ENCODE results near the gene INPP5F.

Gene INPP5F

DNA sequence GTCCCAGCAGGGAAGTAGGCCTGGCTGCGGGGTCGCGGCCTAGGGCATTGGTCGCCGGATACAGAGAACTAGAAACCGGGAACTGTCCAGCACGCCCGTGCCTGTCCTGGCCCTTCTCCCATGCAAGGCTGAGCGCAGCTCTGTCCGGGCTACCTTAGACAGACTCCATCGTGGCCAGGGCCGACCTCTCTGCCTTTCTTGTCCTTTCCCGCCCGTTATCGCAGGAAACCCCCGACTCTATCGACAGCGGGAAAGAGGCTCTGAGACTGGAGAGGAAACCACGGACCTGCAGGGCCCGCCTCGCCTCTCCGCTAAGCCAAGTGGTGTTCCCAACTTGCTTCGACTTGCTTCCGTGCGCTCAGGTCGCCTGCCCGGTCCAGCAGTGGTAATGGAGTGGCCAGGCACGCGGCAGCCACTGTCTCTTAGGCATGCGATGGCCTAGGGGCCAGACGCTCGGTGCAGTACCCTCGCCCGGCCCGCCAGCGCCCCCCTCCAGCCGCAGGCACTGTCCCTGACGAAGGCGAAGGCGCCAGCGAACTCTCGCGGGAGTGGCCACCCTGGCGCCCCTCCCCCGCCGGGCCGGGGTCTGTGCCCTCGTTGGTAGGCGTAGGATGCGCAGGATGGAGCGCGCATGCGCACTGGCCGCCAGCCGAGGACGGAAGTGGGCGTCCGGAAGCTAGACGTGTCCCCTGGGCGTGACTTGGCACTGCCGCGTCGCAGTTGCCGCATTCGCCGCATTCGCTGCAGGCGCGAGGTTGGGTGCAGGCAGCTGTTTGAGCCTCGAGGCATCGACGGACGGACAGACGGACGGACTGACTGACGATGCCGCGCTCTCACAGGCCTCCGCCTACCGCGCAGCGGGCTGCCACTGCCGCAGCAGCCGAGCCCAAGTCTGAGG lies 92.4 kb downstream of the INPP5F start:
- no peak for DNase-seq (ENCODE audit: low read depth)

DNA sequence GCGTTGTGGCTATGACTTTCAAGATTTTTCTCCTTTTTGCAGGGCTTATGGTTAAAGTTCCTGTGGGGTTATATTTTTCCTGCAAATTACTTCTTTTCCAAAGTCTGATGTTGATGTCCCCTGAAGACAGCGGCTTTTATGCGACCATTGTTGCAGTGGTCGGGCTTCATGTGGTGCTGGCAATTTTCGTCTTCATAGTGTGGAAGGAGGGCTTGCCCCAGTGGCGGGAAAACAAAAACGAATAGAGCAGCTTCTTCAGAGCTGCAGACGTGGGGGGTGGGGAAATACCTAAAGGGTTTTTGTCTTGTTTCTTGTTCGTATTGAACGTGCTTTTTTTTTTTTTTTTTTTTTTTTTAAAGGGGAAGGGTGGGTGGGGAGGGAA lies 93.0 kb downstream of the INPP5F start:
- no peak for DNase-seq (ENCODE audit: low read depth)

DNA sequence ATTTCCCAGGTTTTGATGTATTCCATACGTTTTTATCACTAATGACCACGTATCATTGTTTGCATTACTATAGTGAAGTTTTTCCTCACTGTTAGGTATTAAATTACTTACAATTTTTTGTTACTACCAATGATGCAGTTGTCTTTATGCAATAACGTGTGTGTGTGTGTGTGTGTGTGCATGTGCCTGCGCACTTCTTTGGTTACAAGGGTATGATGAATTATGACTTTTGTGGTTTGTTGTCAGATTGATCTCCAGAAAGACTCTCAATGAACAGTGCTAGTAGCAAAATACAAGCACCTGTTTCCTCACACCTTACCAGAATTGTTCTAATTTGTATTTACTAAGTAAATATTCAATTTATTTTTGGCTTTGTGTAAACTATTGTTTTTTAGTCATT lies 95.3 kb downstream of the INPP5F start:
- DNase-seq (ENCODE audit: low read depth): no peak

DNA sequence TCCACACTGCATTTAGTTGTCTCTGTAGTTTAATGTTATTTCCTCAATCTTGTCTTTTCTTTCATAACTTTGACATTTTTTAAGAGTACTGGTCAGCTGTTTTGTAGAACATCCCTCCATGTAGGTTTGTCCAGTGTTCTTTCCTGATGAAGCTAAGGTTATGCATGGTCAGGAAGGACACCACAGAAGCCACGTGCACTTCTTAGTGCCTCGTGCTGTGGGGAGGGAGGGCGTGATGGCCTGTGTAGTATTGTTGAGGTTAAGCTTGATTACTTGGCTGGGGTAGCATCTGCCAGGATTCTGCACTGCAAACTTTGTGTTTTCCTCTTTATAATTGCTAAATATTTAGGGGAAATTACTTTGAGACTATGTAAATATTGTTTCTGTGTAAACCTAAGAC lies 98.4 kb downstream of the INPP5F start:
- DNase-seq (ENCODE audit: low read depth): no peak

DNA sequence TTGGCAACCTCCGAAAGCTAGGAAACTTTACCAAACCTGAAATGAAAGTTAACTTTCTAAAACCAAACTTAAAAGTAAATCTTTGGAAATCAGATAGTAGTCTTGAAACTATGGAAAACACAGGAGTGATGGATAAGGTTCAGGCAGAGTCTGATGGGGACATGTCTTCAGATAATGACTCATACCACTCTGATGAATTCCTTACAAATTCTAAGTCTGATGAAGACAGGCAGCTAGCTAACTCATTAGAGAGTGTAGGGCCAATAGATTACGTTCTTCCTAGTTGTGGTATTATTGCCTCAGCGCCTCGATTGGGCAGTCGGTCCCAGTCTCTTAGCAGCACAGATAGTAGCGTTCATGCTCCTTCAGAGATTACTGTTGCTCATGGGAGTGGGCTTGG lies 100.9 kb downstream of the INPP5F start:
- no peak for DNase-seq (ENCODE audit: low read depth)

DNA sequence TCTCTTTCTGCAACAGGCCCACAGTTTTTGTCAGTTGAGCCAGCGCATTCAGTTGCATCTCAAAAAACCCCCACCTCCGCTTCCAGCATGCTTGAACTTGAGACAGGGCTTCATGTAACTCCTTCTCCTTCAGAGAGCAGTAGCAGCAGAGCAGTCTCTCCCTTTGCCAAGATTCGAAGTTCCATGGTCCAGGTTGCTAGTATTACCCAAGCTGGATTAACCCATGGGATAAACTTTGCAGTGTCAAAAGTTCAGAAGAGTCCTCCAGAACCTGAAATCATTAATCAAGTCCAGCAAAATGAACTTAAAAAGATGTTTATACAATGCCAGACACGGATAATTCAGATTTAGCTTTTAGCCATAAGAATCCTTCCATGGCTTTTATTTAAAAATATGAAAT lies 101.6 kb downstream of the INPP5F start:
- no peak for DNase-seq (ENCODE audit: low read depth)

DNA sequence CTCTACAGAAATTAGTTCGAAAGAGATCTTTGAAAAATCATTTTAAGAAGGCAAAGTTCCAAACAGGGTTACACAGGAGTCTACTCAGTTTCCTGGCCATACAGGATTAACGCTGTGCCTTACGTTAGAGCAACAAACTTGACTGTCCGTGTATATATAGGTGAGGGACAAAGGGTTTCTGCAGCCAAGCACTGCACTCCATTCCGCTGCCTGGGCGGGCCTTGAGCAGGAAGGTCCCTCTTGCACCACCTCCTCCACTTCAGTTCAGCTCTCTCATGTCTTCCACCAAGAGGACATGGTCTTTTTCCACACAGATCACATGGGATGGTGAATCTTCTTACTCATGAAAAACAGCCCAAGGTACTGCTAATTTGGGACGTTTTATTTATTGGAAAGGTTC lies 103.6 kb downstream of the INPP5F start:
- no peak for DNase-seq (ENCODE audit: low read depth)

DNA sequence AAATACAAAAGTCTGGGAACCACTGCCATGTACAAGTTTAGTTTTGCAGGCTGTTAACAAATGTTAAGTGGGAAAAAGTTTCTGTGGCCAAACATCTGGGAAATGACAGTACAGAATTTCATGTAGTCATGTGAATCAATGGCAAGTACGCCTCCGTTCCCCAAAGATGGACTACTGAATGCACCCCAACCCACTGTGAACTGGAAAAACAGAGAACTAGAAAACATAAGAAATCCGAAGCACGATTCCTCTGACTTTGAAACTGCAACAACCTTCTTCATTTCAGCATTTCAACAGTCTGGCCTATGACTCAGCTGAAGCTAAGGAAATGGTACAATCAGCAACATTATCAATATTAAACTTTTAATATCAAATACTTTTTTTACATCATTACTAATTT lies 105.0 kb downstream of the INPP5F start:
- DNase-seq (ENCODE audit: low read depth): no peak

DNA sequence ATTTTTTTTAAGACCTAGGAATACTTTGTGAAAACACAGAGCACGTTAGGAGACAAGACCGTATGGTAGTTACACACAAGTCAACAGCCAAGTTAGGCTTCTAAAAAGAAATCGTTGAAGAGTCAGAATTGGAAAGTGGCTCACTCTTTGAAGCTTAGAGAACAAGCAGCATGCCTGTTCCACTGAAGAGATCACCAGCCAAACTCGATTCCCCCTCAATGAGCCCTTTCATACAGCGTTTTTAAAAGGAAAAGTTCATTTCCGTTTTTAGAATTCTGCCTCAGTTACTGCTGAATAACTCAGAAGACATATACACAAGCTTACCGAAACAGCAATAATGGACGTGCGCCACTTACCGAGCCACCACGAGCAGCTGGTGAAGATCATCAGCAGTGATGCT lies 105.8 kb downstream of the INPP5F start:
- no peak for DNase-seq (ENCODE audit: low read depth)

DNA sequence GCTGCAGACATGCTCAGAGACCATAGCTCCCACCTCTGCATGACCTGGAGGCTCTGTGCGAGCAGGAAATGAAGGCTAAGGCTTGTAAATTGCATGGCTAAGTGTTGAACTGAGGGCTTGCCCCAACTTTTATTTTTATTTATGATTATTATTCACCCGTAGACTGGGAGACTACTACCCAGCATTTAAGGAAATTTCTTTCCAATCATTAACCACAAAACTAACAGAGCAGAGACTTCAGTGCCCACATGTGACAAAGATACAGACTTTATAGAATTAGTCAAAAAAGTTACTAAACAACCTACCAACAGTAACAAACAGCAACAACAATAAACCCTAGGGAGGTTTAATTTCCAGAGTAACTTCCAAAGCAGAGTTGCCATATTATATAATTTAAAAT lies 107.1 kb downstream of the INPP5F start:
- no peak for DNase-seq (ENCODE audit: low read depth)

DNA sequence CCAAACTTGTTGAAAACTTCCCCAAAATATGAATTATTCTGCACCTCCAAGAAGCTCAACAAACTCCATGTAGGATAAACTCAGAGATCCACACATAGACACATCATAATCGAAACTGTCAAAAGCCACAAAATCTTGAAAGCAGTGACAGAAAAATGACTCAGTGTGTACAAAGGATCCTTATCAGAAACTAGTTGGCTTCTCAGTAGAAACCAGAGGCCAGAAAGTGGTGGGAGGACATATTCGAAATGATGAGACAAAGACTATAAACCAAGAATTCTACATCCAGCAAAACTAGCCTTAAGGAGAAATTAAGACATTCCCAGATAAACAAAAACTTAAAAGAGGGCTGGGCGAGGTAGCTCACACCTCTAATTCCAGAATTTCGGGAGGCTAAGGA lies 108.3 kb downstream of the INPP5F start:
- no peak for DNase-seq (ENCODE audit: low read depth)

DNA sequence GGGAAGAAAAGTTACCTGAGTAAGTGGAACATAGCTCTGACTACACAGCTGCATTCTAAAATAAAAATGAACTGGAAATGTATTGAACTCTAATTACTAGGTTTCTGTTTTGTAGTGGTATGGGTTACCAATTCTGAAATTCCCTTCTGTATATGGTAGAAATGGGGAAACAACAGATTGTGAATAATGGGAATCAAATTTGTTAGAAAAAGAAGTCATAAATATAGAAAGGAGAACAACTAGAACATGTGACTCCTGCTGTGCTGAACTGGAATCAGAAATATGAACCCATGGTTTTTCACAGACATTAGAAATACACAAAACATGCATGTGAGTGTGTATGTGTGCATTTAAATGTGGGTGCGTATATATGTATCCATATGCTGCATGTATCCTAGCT lies 119.8 kb downstream of the INPP5F start:
- DNase-seq (ENCODE audit: low read depth): no peak

DNA sequence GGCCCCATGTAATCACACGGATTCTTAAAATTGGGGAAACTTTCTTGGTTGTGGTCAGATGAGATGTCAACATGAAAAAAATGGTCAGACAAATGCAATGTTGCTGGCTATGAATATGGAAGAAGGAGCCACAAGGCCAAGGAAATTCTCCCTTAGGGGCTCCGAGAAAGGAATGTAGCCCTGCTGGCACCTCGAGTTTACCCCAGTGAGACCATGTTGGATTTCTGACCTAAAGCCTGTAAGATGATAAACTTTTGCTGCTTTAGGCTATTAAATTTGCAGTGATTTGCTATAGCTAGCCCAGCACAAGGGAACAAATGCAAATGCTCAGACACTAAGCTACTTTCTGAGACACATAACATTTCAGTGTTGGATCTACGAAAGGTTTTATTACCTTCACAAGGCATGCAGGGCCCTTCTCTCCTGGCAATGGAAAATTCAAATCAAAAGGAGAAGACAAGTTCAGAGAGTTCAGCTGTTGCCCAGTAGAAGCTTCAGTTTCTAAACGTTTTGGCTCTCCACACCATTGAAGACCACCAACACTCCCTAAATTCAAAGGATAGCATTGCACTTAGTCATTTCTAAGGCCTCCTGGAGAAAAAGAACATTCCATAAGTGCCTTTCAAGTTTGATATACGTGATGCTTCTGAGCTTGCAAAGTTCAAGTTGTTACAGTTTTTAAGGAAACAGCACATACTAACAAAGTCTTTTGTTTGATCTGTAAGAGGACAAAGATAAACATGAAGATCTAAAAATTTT lies 123.4 kb downstream of the INPP5F start:
- no peak for DNase-seq (ENCODE audit: low read depth)

DNA sequence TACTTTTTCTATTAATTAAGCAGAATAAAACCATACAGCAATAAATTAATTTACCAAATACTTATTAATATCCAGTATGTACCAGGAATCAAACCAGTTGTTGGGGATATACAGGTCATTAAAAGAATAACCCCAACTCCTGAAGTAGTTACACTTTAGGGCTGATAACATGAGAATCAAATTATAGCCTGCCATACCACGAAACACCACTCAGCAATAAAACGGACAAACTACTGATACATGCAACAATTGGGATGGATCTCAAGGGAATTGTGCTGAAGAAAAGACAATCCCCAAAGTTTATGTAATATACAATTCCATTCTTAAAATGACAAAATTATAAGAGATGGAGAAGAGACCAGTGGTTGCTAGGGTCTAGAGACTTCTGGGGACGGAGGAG lies 124.1 kb downstream of the INPP5F start:
- no peak for DNase-seq (ENCODE audit: low read depth)

DNA sequence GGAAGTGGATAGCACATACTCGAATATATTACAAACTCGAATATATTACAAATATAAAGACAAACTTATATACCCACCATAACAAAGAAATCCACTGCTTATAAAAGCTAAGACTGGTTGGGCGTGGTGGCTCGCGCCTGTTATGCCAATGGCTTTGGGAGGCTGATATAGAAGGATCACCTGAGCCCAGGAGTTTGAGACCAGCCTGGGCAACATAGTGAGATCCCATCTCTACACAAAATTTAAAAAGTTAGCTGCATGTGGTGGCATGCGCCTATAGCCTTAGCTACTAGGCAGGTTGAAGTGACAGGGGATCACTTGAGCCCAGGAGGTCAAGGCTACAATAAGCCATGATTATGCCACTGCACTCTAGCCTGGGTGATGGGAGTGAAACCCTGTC lies 126.4 kb downstream of the INPP5F start:
- no peak for DNase-seq (ENCODE audit: low read depth)

DNA sequence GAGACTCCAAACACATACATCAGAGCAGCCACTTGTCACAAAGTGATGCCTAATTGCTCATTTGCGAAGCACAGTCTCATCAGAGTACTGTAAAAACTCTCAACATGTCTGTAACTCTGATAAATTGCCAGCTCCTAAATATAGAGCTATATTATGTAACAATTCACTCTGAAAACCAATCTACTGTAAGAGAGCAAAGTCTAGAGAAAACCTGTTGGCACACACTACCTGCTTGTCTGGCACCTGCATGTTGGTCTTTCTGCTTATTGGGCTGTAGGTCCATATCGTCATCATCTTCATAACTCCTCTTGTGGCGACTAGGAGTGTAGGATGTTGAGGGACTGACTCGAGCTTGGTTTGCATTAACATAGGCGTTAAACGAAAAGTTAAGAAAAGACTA lies 127.0 kb downstream of the INPP5F start:
- no peak for DNase-seq (ENCODE audit: low read depth)

DNA sequence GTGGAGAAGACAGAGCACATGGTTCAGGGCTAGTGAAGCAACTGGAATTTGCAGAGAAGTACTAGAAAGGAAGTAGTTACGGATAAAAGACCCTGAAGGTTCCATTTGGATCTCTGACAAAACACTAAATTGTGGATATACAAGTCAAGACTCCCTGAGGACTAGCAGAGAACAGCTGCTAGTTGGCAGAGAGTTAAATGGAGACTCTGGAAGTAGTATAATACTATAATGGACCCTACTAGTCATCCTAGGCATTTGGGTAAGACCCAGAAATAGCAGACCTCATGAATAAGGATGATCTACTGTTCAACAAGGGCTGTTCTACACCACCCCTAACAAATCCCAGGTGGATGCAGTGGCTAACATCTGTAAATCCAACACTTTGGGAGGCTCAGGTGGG lies 127.7 kb downstream of the INPP5F start:
- DNase-seq (ENCODE audit: low read depth): no peak

DNA sequence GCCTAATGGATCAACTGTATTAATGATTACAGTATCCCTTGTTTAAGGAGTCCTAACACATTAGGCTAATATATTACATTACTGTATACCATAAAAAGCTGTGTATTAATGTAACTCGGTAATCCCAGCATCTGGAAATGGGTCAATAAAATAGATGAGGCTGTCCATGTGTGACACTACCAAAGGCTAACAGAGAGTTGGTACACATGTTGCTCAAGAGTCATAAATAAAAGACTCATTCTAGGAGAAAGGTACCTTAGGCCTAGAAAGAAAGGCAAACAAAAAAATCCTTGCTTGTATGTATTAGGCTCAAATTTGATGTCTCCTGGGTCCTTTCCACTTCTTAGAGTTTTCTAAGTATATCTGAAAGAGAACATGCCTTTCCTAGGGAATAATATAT lies 132.2 kb downstream of the INPP5F start:
- no peak for DNase-seq (ENCODE audit: low read depth)

DNA sequence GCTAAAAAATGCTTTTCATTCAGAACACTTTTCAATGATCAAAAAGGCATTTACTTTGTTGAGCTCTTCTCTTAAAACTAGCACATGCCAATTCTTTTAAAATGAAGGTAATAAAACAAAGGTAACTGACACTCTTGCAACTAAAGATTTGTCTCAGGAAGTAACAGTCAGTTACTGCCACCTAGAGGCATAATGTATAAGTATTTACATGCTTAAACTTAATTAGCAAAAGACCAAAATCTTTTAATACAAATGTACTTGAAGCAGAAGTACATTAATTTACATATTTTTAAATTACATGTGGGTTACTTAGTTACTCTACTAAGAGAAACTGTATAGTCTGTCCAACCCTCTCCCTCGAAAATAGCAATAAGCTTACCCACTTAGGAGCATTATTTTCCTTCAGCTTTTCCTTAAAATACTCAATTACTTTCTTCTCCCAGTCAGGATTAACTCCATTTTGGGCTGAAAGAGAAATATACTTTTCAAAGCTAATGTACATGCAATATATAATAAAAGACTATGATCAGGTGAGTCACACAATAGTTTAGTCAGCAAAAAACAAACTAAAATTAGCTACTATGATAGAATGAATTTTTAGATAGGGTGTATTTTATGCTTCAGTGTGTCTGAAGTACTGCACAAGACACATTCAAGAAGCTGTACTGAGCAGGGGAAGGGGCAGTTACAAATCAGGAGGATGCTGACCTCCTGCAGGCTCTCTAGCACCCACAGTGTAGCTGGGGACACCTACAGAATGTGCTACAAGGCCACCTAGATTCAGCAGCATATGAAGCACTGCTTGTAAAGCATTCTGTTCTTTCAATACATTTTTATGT lies 133.8 kb downstream of the INPP5F start:
- no peak for DNase-seq (ENCODE audit: low read depth)

DNA sequence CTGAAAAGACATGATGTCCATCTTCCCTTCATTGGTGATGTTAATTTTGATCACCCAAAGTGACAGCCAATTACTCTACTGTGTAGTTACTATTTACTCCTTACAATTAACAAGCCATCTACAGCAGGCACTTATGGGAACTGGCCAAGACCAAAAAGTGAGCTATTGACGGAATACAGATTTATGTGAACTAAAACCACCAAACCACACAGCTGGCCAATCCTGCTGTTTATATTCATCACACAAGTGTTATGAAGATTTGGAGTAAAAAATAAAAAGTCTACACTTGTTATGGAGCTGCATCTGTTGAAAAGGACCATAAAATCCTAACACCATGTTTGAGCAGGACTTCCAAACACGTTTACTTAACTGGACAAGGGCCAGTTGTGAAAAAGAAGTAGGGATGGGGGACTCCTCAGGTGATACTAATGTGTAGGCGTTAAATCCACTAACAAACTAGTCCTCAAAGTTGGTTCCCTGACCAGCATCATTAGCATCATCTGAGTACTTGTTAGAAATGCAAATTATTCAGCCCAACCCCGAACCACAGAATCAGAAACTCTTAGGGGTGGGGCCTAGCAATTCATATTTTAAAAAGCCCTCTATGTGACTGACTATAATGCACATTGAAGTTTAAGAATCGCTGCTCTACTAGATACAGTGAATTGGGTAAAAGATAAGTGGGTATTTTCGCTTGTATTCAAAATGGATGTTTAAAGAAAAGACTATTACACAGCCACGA lies 135.2 kb downstream of the INPP5F start:
- no peak for DNase-seq (ENCODE audit: low read depth)

DNA sequence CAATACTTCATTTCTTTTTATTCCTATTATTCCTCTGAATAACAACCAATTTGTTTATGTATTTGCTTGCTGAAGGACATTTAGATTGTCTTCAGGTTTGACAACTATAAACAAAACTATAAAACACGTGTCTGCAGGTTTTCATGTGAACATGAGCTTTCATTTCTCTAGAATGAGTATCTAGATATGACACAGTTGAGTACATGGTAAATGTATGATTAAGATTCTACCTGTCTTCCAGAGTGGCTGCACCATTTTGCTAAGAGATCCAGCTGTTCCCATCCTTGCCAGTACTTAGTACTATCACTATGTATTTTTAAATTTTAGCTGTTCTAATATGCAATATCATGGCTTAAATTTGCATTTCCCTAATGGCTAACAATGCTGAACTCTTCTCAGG lies 136.7 kb downstream of the INPP5F start:
- no peak for DNase-seq (ENCODE audit: low read depth)

DNA sequence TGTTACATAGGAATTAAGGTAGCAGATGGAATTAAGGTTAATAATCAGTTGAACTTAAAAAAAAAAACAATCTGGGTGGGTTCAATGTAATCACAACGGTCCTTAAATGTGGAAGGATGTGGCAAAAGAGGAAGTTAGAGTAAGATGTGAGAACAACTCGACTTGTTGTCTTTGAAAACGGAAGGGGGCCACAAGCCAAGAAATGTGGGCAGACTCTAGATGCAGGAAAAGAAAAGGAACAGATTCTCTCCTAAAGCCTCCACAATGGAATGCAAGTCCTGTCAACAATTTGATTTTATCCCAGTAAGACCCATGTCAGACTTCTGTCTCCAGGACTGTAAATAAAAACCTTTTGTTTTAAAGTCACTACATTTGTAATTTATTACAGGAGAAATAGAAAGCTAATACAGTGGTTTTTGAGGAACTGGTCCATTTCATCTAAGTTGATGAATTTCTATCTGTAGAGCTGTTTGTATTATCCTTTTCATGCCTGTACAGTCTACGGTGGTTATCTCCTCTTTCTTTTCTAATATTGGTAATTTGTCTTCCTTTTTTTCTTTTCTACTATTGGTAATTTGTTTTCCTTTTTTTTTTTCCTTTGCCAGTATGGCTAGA lies 138.2 kb downstream of the INPP5F start:
- DNase-seq (ENCODE audit: low read depth): no peak

Data from activated gamma-delta T cell treated with anti-CD3 and anti-CD28 coated beads, Interleukin-2, amount 50 U/mL, for 16 hours (primary cell).